DND-41 (cell line): ENCODE results near the gene CCNY.

Source experiments
- ATAC-seq: fragments of 200-7000 bp; cut with Tn5 transposase; 3 replicates; pipeline ENCODE4 v1.9.1; 2021; ENCODE audit warnings: low read depth; ENCODE audit not compliant: insufficient read depth
- DNase-seq: peaks from one replicate; pipeline ENCODE4 v3.0.0-alpha.2; 2020
- H2AFZ ChIP-seq: 2 replicates; pipeline ENCODE4 v1.6.0; 2012; ENCODE audit warnings: low read depth, low read length
- H3K27ac ChIP-seq: 2 replicates; pipeline ENCODE4 v1.5.1; 2012; ENCODE audit warnings: low read length, inconsistent platforms
- H3K27me3 ChIP-seq: fragments of 200-600 bp; sonication (generic); 2 replicates; pipeline ENCODE4 v1.6.0; 2012; ENCODE audit warnings: low read length, mild to moderate bottlenecking, inconsistent platforms; ENCODE audit not compliant: insufficient read depth, poor library complexity
- H3K36me3 ChIP-seq: 2 replicates; pipeline ENCODE4 v1.5.1; 2012; ENCODE audit warnings: low read length, inconsistent platforms; ENCODE audit not compliant: insufficient read depth
- H3K4me1 ChIP-seq: 2 replicates; pipeline ENCODE4 v1.5.1; 2012; ENCODE audit warnings: mild to moderate bottlenecking, low read length; ENCODE audit not compliant: insufficient read depth
- H3K4me2 ChIP-seq: 2 replicates; pipeline ENCODE4 v1.6.0; 2012; ENCODE audit warnings: mild to moderate bottlenecking, moderate library complexity, low read length, inconsistent platforms; ENCODE audit not compliant: insufficient read depth
- H3K4me3 ChIP-seq, 2 experiments: fragments of 200-600 bp in 1 of 2; shearing (Covaris generic) in 1 of 2; 2 replicates each; pipeline ENCODE4 v1.5.1; 2012 to 2016; ENCODE audit warnings: inconsistent platforms in 2 of 2, low read length in 2 of 2, mild to moderate bottlenecking in 2 of 2, low read depth in 1 of 2, moderate library complexity in 1 of 2
- H3K79me2 ChIP-seq: 2 replicates; pipeline ENCODE4 v1.6.0; 2012; ENCODE audit warnings: low read length, inconsistent platforms; ENCODE audit not compliant: insufficient read depth
- H3K9ac ChIP-seq: 2 replicates; pipeline ENCODE4 v1.6.0; 2012; ENCODE audit warnings: low read depth, mild to moderate bottlenecking, inconsistent platforms, low read length, moderate library complexity
- H3K9me3 ChIP-seq: 2 replicates; pipeline ENCODE4 v1.5.1; 2012; ENCODE audit warnings: low read length, moderate library complexity, mild to moderate bottlenecking, inconsistent platforms; ENCODE audit not compliant: insufficient read depth, severe bottlenecking
- H4K20me1 ChIP-seq: 2 replicates; pipeline ENCODE4 v1.6.0; 2012; ENCODE audit warnings: low read length; ENCODE audit not compliant: insufficient read depth
- EZH2 ChIP-seq: IDR thresholded peaks from 3 replicates; pipeline ENCODE4 v1.6.1; 2012; ENCODE audit warnings: borderline replicate concordance, low read depth, mild to moderate bottlenecking, moderate library complexity, low read length, inconsistent platforms; ENCODE audit not compliant: severe bottlenecking
- TF ChIP-seq, protein P1 (sequence below): IDR thresholded peaks from 2 replicates; pipeline ENCODE4 v1.5.1; 2012; ENCODE audit warnings: borderline replicate concordance, low read length, moderate library complexity, mild to moderate bottlenecking; ENCODE audit not compliant: poor library complexity, severe bottlenecking; ENCODE audit errors: extremely low read depth

The CCNY gene

DNA sequence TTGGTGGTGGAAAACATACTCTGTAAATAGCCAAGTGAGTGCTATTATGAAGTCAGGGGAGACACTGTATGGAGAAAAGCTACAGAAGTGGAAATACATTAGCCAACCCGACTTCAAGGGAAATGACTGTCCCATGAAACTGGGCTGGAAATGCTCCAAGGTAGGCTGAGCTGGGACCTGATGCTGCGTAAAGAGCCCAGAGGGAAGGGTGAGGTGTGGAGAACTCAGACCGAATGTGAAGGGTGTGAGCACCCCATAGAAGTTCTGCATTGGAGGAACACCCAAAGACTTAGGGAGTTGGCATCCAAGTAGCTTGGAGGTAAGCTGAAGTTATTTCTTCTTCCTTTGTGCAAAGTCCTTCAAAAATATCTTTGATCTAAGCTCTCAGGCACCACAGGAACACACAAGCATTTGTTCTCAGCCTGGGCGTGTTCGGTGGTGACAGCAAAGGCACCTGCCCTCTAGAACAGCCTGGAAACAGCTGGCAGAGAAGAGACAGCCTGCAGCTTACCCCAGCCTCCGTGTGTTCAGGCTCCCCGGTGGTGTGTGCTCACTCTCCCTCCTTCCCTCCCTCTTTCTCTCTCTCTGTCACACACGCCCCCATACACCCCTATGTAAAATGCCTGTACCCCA, 249.7 kb downstream of the CCNY start:
- Histone ChIP-seq H3K36me3 (no peaks in the 10 kb centered on the region), H3K4me1 (0 out of 2 replicates have a peak, but pooled peaks cover 4% of the 10 kb centered on the region), H3K4me2 (no peak overlapping the region), H3K9ac (no peak overlapping the region), H3K4me3 (no peak overlapping the region), H4K20me1 (no peaks in the 10 kb centered on the region), H3K27ac (no peak overlapping the region), H3K79me2 (no peaks in the 10 kb centered on the region), H3K27me3 (peaks cover 5% of the 10 kb centered on the region), H3K9me3 (no peaks in the 10 kb centered on the region), H2AFZ (no peak overlapping the region)
- DNase-seq: peak; percentile 42
- ATAC-seq: peak; percentile 88
- TF ChIP-seq, protein P1, sequence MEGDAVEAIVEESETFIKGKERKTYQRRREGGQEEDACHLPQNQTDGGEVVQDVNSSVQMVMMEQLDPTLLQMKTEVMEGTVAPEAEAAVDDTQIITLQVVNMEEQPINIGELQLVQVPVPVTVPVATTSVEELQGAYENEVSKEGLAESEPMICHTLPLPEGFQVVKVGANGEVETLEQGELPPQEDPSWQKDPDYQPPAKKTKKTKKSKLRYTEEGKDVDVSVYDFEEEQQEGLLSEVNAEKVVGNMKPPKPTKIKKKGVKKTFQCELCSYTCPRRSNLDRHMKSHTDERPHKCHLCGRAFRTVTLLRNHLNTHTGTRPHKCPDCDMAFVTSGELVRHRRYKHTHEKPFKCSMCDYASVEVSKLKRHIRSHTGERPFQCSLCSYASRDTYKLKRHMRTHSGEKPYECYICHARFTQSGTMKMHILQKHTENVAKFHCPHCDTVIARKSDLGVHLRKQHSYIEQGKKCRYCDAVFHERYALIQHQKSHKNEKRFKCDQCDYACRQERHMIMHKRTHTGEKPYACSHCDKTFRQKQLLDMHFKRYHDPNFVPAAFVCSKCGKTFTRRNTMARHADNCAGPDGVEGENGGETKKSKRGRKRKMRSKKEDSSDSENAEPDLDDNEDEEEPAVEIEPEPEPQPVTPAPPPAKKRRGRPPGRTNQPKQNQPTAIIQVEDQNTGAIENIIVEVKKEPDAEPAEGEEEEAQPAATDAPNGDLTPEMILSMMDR: no peak
- TF ChIP-seq EZH2: no peak

DNA sequence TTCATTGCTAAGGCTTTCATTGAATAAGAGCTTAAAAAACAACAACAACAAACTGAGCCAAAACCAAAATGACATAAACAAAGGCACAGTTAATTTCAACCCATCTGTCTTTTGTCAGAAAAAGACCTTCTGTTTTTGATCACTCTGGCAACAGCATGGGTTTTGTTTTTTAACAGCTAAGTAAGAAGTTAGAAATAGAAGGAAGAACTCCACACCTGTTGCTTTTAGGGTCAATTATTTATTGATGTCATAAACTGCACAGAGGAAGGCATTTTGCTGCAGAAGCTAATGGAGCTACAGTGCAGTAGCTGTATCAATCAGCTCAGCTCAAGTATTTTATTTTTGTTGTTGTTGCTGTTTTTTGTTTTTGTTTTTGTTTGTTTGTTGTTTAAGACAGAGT, 252.5 kb downstream of the CCNY start:
- DNase-seq: no peak
- Histone ChIP-seq H3K27ac (no peak overlapping the region), H3K27me3 (peaks cover 5% of the 10 kb centered on the region), H2AFZ (no peak overlapping the region), H3K9ac (no peak overlapping the region), H3K36me3 (no peaks in the 10 kb centered on the region), H3K79me2 (no peaks in the 10 kb centered on the region), H3K9me3 (no peaks in the 10 kb centered on the region), H3K4me3 (no peak overlapping the region), H3K4me1 (0 out of 2 replicates have a peak, but pooled peaks cover 4% of the 10 kb centered on the region), H4K20me1 (no peaks in the 10 kb centered on the region), H3K4me2 (no peak overlapping the region)
- no peak for ATAC-seq
- TF ChIP-seq, protein P1: no peak
- no peak for TF ChIP-seq EZH2

DNA sequence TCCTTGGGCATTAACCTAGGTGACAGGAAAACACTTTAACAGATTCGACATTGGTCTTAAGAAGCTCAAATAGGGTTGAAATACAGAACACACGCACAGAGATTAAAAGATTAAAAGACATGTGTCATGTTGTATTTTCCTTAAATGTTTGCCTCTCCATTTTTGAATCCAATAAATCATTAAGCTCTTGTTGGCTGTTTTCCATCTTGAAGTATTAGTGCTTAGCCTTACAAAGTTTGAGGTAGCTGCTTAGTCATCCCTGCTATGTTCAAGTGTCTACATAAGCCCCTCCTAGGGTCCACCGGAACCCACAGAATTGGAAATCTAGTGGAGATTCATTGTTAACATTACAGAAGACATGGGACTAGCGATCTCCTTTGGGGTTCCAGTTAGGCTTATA, 256.1 kb downstream of the CCNY start:
- no peak overlapping the region for H2AFZ ChIP-seq
- no peak for ATAC-seq

More for the DNA sequence above, 256.1 kb downstream of the CCNY start:
- no peak for DNase-seq
- Histone ChIP-seq H4K20me1 (no peaks in the 10 kb centered on the region), H3K27me3 (no peaks in the 10 kb centered on the region), H3K4me3 (no peak overlapping the region), H3K4me1 (no peaks in the 10 kb centered on the region), H3K9ac (no peak overlapping the region), H3K27ac (no peak overlapping the region), H3K36me3 (no peaks in the 10 kb centered on the region), H3K9me3 (no peaks in the 10 kb centered on the region), H3K4me2 (no peak overlapping the region), H3K79me2 (no peaks in the 10 kb centered on the region)
- TF ChIP-seq, protein P1: no peak
- no peak for TF ChIP-seq EZH2
